Brain microvascular endothelial cell (primary cell): ENCODE measurements around the gene CES1.
"Not testable (repeated sequence)": the region's sequence is repeated elsewhere in the genome, so short reads cannot be mapped to it uniquely, and the experiment has no call there.

Experiments used
- DNase-seq: peaks from one replicate; pipeline ENCODE4 v3.0.0-alpha.2; 2020
- H3K27ac ChIP-seq: fragments of 250-450 bp; sonication (Bioruptor Pico); 2 replicates; pipeline ENCODE4 v1.5.1; 2020; ENCODE audit warnings: mild to moderate bottlenecking, moderate library complexity
- H3K27me3 ChIP-seq: fragments of 250-450 bp; sonication (Bioruptor Pico); replicated peaks from 2 replicates; pipeline ENCODE4 v1.5.1; 2020; ENCODE audit warnings: mild to moderate bottlenecking
- H3K36me3 ChIP-seq: fragments of 250-450 bp; sonication (Bioruptor Pico); replicated peaks from 2 replicates; pipeline ENCODE4 v1.5.1; 2020; ENCODE audit warnings: mild to moderate bottlenecking
- H3K4me3 ChIP-seq: 2 replicates; pipeline ENCODE4 v1.5.1; 2011; ENCODE audit warnings: low read depth, mild to moderate bottlenecking, control low read depth, low read length, moderate library complexity
- CTCF ChIP-seq: IDR thresholded peaks from 2 replicates; pipeline ENCODE4 v1.5.1; 2011; ENCODE audit warnings: low read depth, mild to moderate bottlenecking, moderate library complexity, low read length, control low read depth, inconsistent platforms; ENCODE audit errors: missing control alignments
- in situ Hi-C: cut with HindIII; loops from 2 replicates; pipeline ENCODE4 v1.10.0; 2017; ENCODE audit warnings: low sequenced_read_pairs, low pct_ligation_motif_present

CES1 gene

GRCh38 chr16:55812951-55813350 is 19.9 kb downstream of the CES1 start:
- in situ Hi-C loops: no loop called here
- Histone ChIP-seq H3K27ac (no peak overlapping the region), H3K36me3 (no peaks in the 10 kb centered on the region), H3K4me3 (no peak overlapping the region), H3K27me3 (no peaks in the 10 kb centered on the region)
- no peak for DNase-seq
- TF ChIP-seq CTCF: no peak

GRCh38 chr16:55811811-55812210 is 21.1 kb downstream of the CES1 start:
- TF ChIP-seq CTCF: no peak
- H3K27ac ChIP-seq: no peak overlapping the region
- in situ Hi-C loops: no loop called here

GRCh38 chr16:55810451-55810961 is 22.4 kb downstream of the CES1 start:
- Histone ChIP-seq H3K27me3 (no peaks in the 10 kb centered on the region), H3K4me3 (no peak overlapping the region), H3K36me3 (no peaks in the 10 kb centered on the region), H3K27ac (no peak overlapping the region)
- in situ Hi-C loops: no loop called here
- no peak for DNase-seq
- no peak for TF ChIP-seq CTCF

More at GRCh38 chr16:55811811-55812210, 21.1 kb downstream of the CES1 start:
- no peaks in the 10 kb centered on the region for H3K36me3 ChIP-seq
- H3K27me3 ChIP-seq: no peaks in the 10 kb centered on the region
- DNase-seq: no peak
- H3K4me3 ChIP-seq: no peak overlapping the region

GRCh38 chr16:55809851-55810250 is 23.0 kb downstream of the CES1 start:
- TF ChIP-seq CTCF: no peak
- in situ Hi-C loops: no loop called here
- H3K27ac ChIP-seq: no peak overlapping the region
- DNase-seq: no peak
- H3K36me3 ChIP-seq: no peaks in the 10 kb centered on the region
- H3K4me3 ChIP-seq: no peak overlapping the region
- no peaks in the 10 kb centered on the region for H3K27me3 ChIP-seq

- in situ Hi-C loops: no loop called here
- no peaks in the 10 kb centered on the region for H3K36me3 ChIP-seq
- H3K27me3 ChIP-seq: no peaks in the 10 kb centered on the region
- H3K4me3 ChIP-seq: no peak overlapping the region
- no peak overlapping the region for H3K27ac ChIP-seq
- DNase-seq: no peak
- no peak for TF ChIP-seq CTCF
Measured at GRCh38 chr16:55809386-55809785, 23.5 kb downstream of the CES1 start.

- in situ Hi-C loops, H3K27ac ChIP-seq, H3K27me3 ChIP-seq, DNase-seq, H3K36me3 ChIP-seq, H3K4me3 ChIP-seq: not testable (repeated sequence)
Measured at GRCh38 chr16:55808286-55808685, 24.6 kb downstream of the CES1 start.

GRCh38 chr16:55805104-55805503 is 27.8 kb downstream of the CES1 start:
- DNase-seq, H3K4me3 ChIP-seq, H3K27me3 ChIP-seq, in situ Hi-C loops, H3K36me3 ChIP-seq, H3K27ac ChIP-seq: not testable (repeated sequence)

- H3K27ac ChIP-seq, H3K36me3 ChIP-seq, H3K27me3 ChIP-seq, in situ Hi-C loops, H3K4me3 ChIP-seq, DNase-seq: not testable (repeated sequence)
Measured at GRCh38 chr16:55803681-55804080, 29.2 kb downstream of the CES1 start.

- H3K4me3 ChIP-seq, H3K36me3 ChIP-seq, in situ Hi-C loops, DNase-seq, H3K27ac ChIP-seq, H3K27me3 ChIP-seq: not testable (repeated sequence)
Measured at GRCh38 chr16:55792934-55793374, 39.9 kb downstream of the CES1 start.

GRCh38 chr16:55791512-55791911 is 41.4 kb downstream of the CES1 start:
- H3K36me3 ChIP-seq, in situ Hi-C loops, H3K27me3 ChIP-seq, H3K4me3 ChIP-seq, H3K27ac ChIP-seq, DNase-seq: not testable (repeated sequence)
